ENCODE measurements around the gene MAST4. TPM values are rescaled to one million over a fixed set of nuclear protein-coding genes. Genes with fewer than 3 reads are reported as not detected.

The MAST4 gene
- total RNA-seq, 2 donors from 2014 or later: 9.5 to 20.8 TPM

- intact Hi-C loops (cut with DNase I): no loop called here
- no peaks in the 10 kb centered on the region for H3K27me3 ChIP-seq
- H3K27ac ChIP-seq: no peak overlapping the region
- DNase-seq: no peak
- H3K9me3 ChIP-seq: no peaks in the 10 kb centered on the region
- TF ChIP-seq CTCF (IDR thresholded peaks at IDR 0.05): no peak
- no peak overlapping the region for H3K9ac ChIP-seq (ENCODE audit: low read depth in 2 of 2, low read length in 2 of 2)
- H3K4me3 ChIP-seq: no peak overlapping the region
- no peaks in the 10 kb centered on the region for H3K4me1 ChIP-seq
- no peaks in the 10 kb centered on the region for H3K36me3 ChIP-seq
These were observed 24.5 kb downstream of the MAST4 start for GRCh38 chr5:66620711-66621110.

- Histone ChIP-seq H3K9me3 (no peaks in the 10 kb centered on the region), H3K4me3 (no peak overlapping the region), H3K4me1 (no peaks in the 10 kb centered on the region), H3K36me3 (no peaks in the 10 kb centered on the region), H3K27me3 (no peaks in the 10 kb centered on the region), H3K27ac (no peak overlapping the region), H3K9ac (ENCODE audit: low read depth in 2 of 2, low read length in 2 of 2) (no peak overlapping the region)
- TF ChIP-seq CTCF (IDR thresholded peaks at IDR 0.05): no peak
- no peak for DNase-seq
- intact Hi-C loops (cut with DNase I): no loop called here
These were observed 25.0 kb downstream of the MAST4 start for GRCh38 chr5:66621146-66621545.

GRCh38 chr5:66621736-66622135 is 25.5 kb downstream of the MAST4 start:
- Histone ChIP-seq H3K4me1 (no peaks in the 10 kb centered on the region), H3K9ac (ENCODE audit: low read depth in 2 of 2, low read length in 2 of 2) (no peak overlapping the region), H3K9me3 (no peaks in the 10 kb centered on the region), H3K4me3 (no peak overlapping the region), H3K27me3 (no peaks in the 10 kb centered on the region), H3K36me3 (no peaks in the 10 kb centered on the region), H3K27ac (no peak overlapping the region)
- intact Hi-C loops (cut with DNase I): no loop called here
- no peak for TF ChIP-seq CTCF (IDR thresholded peaks at IDR 0.05)
- DNase-seq: no peak

- DNase-seq: no peak
These were observed 32.4 kb downstream of the MAST4 start for GRCh38 chr5:66628561-66628960.

GRCh38 chr5:66629446-66629845 is 33.3 kb downstream of the MAST4 start:
- Histone ChIP-seq H3K9me3 (no peaks in the 10 kb centered on the region), H3K27ac (no peak overlapping the region), H3K9ac (ENCODE audit: low read depth in 2 of 2, low read length in 2 of 2) (no peak overlapping the region), H3K27me3 (no peaks in the 10 kb centered on the region), H3K36me3 (no peaks in the 10 kb centered on the region), H3K4me3 (no peak overlapping the region), H3K4me1 (no peaks in the 10 kb centered on the region)
- TF ChIP-seq CTCF (IDR thresholded peaks at IDR 0.05): no peak
- DNase-seq: no peak
- intact Hi-C loops (cut with DNase I): no loop called here

More at GRCh38 chr5:66628561-66628960, 32.4 kb downstream of the MAST4 start:
- H3K9me3 ChIP-seq: no peaks in the 10 kb centered on the region
- intact Hi-C loops (cut with DNase I): no loop called here
- no peak overlapping the region for H3K4me3 ChIP-seq
- no peak overlapping the region for H3K9ac ChIP-seq (ENCODE audit: low read depth in 2 of 2, low read length in 2 of 2)
- no peak overlapping the region for H3K27ac ChIP-seq
- TF ChIP-seq CTCF (IDR thresholded peaks at IDR 0.05): no peak
- H3K27me3 ChIP-seq: no peaks in the 10 kb centered on the region
- no peaks in the 10 kb centered on the region for H3K36me3 ChIP-seq
- H3K4me1 ChIP-seq: no peaks in the 10 kb centered on the region

GRCh38 chr5:66633754-66634153 is 37.6 kb downstream of the MAST4 start:
- Histone ChIP-seq H3K27ac (no peak overlapping the region), H3K36me3 (no peaks in the 10 kb centered on the region)
- intact Hi-C loops (cut with DNase I): no loop called here

More at GRCh38 chr5:66633754-66634153, 37.6 kb downstream of the MAST4 start:
- no peak overlapping the region for H3K4me3 ChIP-seq
- H3K27me3 ChIP-seq: no peaks in the 10 kb centered on the region
- H3K9me3 ChIP-seq: no peaks in the 10 kb centered on the region
- no peaks in the 10 kb centered on the region for H3K4me1 ChIP-seq
- H3K9ac ChIP-seq (ENCODE audit: low read depth in 2 of 2, low read length in 2 of 2): no peak overlapping the region
- no peak for DNase-seq
- TF ChIP-seq CTCF (IDR thresholded peaks at IDR 0.05): no peak
